ENCODE measurements around the gene SSPN.

Gene SSPN

DNA sequence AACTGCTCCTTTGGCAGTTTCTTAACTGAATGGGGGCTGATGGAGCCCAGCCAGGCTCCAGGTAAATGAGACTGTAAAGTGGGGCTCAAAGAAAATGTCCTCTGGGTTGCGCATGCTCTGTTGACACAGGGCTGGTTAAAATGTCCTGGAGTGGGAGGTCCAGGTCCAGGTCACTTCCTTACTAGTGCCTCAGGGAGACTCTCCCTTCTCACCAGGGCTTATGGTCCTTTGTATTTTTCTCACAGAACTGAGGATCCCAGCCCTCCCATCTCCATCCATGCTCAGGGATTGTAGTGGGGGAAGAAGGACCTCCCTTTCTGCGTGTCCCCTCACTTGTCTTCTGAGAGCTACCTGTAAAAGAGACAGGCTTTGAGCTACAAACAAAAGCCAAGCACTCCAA is 77.5 kb downstream of the SSPN start:
- no peaks in the 10 kb centered on the region for H3K27me3 ChIP-seq (ENCODE audit: control insufficient read depth, insufficient read depth, low read length)
- H3K9me3 ChIP-seq (ENCODE audit: control insufficient read depth, insufficient read depth, low read length) = no peaks in the 10 kb centered on the region
- H3K36me3 ChIP-seq (ENCODE audit: control insufficient read depth, insufficient read depth, low read length) = no peaks in the 10 kb centered on the region
- H3K9ac ChIP-seq (ENCODE audit: low read depth, low read length) = no peak overlapping the region
- no peaks in the 10 kb centered on the region for H3K4me1 ChIP-seq (ENCODE audit: control insufficient read depth, insufficient read depth, low read length)
- no peak overlapping the region for H3K4me3 ChIP-seq (ENCODE audit: low read depth, low read length)

DNA sequence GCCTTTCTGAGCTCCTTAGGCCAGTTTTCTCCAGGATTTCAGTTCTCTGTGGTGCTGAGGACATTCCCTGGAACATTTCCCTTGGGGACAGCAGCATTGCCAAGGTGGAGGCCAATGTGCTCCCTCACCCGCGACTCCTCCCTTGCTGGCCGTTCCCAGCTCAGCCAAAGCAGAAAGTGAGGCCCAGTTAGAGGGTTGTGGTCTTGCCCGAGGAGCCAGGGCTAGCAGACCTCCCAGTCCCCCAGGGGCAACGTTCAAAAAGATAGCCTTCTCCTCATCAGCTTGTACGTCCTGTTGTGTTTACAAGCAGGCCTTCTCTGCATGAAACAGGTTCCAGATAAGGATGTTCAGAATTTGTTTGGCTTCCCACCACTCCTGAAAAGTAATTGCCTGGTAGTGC is 78.4 kb downstream of the SSPN start:
- no peaks in the 10 kb centered on the region for H3K4me1 ChIP-seq (ENCODE audit: control insufficient read depth, insufficient read depth, low read length)
- H3K36me3 ChIP-seq (ENCODE audit: control insufficient read depth, insufficient read depth, low read length) = no peaks in the 10 kb centered on the region
- H3K4me3 ChIP-seq (ENCODE audit: low read depth, low read length) = no peak overlapping the region
- no peaks in the 10 kb centered on the region for H3K9me3 ChIP-seq (ENCODE audit: control insufficient read depth, insufficient read depth, low read length)
- H3K9ac ChIP-seq (ENCODE audit: low read depth, low read length) = no peak overlapping the region
- H3K27me3 ChIP-seq (ENCODE audit: control insufficient read depth, insufficient read depth, low read length) = no peaks in the 10 kb centered on the region

DNA sequence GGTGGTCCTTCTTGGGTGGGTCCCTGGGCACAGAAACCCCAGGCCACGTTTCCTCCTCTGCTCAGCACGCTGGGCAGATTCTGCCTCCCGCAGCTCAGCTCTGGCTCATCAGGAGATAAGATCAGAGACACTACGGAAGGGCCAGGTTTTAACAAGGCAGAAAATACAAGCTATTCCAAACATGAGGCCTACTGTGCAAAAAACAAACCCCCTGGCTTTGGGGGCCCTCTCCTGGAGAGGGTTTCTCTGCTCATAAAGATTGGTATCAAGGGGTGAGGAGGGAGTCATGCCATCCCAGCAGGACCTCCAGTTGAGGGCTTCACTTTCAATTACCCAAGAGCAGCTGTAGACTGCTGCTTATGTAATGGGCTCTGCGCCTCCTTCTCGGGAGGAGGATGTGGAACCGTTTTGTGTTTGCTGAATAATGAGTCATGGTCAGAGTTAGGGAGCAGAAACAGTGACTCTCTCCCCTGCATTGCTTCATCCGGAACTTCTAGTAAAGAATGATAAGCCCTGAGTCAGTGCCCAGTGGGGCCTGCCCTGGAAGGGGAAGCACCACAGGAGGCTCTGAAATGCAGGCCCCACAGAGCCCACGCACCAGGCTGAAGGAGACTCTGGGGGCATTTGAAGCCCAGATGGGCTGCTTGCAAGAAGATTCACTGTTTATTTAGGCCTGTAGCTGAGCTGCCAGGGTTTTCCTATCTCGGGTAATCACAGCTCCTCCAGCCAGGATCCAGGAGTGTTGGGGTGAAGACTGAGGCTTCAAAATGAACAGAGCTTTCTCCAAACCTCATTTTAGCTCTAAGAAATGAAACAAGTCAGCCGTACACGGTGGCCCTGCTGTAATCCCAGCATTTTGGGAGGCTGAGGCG is 79.3 kb downstream of the SSPN start:
- Histone ChIP-seq H3K27me3 (ENCODE audit: control insufficient read depth, insufficient read depth, low read length) (no peaks in the 10 kb centered on the region), H3K9me3 (ENCODE audit: control insufficient read depth, insufficient read depth, low read length) (no peaks in the 10 kb centered on the region), H3K4me3 (ENCODE audit: low read depth, low read length) (no peak overlapping the region), H3K4me1 (ENCODE audit: control insufficient read depth, insufficient read depth, low read length) (no peaks in the 10 kb centered on the region), H3K36me3 (ENCODE audit: control insufficient read depth, insufficient read depth, low read length) (no peaks in the 10 kb centered on the region), H3K9ac (ENCODE audit: low read depth, low read length) (no peak overlapping the region)

DNA sequence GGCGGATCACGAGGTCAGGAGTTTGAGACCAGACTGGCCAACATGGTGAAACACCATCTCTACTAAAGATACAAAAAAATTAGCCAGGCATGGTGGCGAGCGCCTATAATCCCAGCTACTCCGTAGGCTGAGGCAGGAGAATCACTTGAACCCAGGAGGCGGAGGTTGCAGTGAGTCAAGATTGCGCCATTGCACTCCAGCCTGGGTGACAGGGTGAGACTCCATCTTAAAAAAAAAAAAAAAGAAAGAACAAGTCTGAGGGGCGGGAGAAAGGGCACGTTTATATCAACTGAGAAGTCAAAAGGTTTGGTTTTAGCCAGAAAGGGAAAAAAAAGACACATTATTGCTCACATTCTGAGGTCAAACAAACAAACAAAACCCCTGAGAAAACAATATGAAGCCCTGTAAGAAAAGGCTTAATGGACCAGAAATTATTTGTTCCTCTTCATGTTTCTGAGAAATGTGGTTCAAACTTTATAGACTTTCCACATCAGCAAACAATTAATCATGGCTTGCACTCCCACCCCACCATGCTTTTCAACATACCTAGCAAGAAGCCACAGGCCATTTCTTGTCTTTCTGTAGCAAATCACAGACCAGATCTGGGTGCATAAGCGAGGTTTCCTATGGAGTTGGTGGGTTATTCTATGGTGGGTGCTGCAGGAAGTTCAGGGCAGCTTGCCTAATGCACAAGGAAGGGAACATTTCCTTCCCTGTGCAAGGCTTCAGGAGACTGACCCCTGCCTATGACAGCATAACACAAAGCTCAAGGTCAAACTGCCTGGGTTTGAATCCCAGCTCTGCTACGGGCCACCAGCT is 80.1 kb downstream of the SSPN start:
- Histone ChIP-seq H3K9ac (ENCODE audit: low read depth, low read length) (no peak overlapping the region), H3K9me3 (ENCODE audit: control insufficient read depth, insufficient read depth, low read length) (no peaks in the 10 kb centered on the region), H3K27me3 (ENCODE audit: control insufficient read depth, insufficient read depth, low read length) (no peaks in the 10 kb centered on the region), H3K4me1 (ENCODE audit: control insufficient read depth, insufficient read depth, low read length) (no peaks in the 10 kb centered on the region), H3K4me3 (ENCODE audit: low read depth, low read length) (no peak overlapping the region), H3K36me3 (ENCODE audit: control insufficient read depth, insufficient read depth, low read length) (no peaks in the 10 kb centered on the region)

DNA sequence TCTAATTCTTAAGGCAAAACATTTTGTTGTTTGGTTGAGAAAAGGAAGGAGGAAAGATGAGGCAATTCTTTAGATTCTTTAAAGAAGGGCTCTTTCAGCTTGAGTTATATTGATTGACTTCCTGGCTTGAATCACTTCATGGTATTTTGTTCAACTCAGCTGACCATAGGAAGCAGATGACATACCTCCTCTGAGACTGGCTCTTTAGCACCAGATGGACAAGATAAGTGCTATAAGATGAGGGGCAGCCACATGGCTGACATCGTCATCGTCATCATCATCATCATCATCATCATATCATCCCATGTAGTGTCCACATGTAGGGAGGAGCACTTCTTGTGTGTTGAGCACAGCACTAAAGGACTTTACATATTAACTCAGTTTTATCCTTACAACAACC is 81.3 kb downstream of the SSPN start:
- no peak overlapping the region for H3K9ac ChIP-seq (ENCODE audit: low read depth, low read length)
- H3K9me3 ChIP-seq (ENCODE audit: control insufficient read depth, insufficient read depth, low read length) = no peaks in the 10 kb centered on the region
- H3K27me3 ChIP-seq (ENCODE audit: control insufficient read depth, insufficient read depth, low read length) = no peaks in the 10 kb centered on the region
- H3K4me1 ChIP-seq (ENCODE audit: control insufficient read depth, insufficient read depth, low read length) = no peaks in the 10 kb centered on the region
- H3K4me3 ChIP-seq (ENCODE audit: low read depth, low read length) = no peak overlapping the region
- no peaks in the 10 kb centered on the region for H3K36me3 ChIP-seq (ENCODE audit: control insufficient read depth, insufficient read depth, low read length)

DNA sequence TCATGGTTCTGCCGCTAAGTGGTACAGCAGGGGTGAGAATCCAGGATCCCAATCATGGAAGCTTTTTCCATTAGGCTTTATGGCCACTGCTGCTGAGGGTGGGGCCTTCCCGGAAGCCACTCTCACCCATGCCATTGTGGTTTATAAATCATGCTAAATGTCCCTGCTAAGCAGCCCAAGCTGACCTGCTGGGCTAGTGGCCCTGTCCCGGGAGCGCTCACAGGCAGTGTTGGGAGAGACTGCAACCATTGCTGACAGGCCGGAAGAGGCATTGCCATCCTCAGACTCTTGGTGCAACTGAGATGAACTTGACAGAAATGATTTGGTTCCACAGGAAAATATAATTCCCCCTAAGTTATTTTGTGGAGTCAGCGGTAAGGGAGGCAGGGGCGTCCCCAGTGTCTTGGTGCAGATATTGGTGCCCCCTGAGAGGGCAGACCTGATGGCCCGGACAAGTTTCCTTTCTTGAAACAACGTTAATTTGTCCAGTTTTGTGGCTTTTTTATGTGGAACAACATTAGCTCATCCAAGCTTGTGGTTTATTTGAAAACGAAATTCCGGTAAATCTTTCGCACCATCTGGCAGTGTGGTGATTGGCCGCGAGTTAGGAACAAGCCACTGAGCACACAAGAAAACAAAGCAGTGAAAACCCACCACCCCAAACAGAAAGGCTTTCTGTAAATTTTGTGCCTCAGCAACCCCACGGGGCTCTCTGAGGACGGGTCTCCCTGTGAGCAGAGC is 82.3 kb downstream of the SSPN start:
- Histone ChIP-seq H3K27me3 (ENCODE audit: control insufficient read depth, insufficient read depth, low read length) (no peaks in the 10 kb centered on the region), H3K9me3 (ENCODE audit: control insufficient read depth, insufficient read depth, low read length) (no peaks in the 10 kb centered on the region), H3K36me3 (ENCODE audit: control insufficient read depth, insufficient read depth, low read length) (no peaks in the 10 kb centered on the region), H3K9ac (ENCODE audit: low read depth, low read length) (no peak overlapping the region), H3K4me3 (ENCODE audit: low read depth, low read length) (no peak overlapping the region), H3K4me1 (ENCODE audit: control insufficient read depth, insufficient read depth, low read length) (no peaks in the 10 kb centered on the region)

DNA sequence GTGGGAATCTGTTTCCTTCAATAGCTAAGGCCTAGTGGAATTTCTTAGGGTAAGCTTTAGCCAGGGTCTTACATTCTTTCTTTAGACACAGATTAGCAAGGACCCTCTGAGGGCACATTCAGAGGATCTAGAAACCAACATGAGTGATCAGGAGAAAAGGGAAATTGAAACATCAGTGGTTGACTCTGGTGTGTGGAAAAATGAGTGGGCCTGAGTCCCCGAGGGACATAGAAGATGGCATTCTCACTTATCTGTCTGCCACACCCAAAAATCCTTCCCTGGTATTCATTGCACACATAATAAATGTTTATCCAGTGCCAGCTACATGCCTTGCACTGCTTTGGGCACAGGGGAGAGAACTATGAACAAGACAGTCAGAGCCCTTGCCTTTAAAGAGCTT is 82.9 kb downstream of the SSPN start:
- H3K9ac ChIP-seq (ENCODE audit: low read depth, low read length) = no peak overlapping the region
- H3K27me3 ChIP-seq (ENCODE audit: control insufficient read depth, insufficient read depth, low read length) = no peaks in the 10 kb centered on the region
- H3K4me1 ChIP-seq (ENCODE audit: control insufficient read depth, insufficient read depth, low read length) = no peaks in the 10 kb centered on the region
- no peak overlapping the region for H3K4me3 ChIP-seq (ENCODE audit: low read depth, low read length)
- H3K36me3 ChIP-seq (ENCODE audit: control insufficient read depth, insufficient read depth, low read length) = no peaks in the 10 kb centered on the region
- H3K9me3 ChIP-seq (ENCODE audit: control insufficient read depth, insufficient read depth, low read length) = no peaks in the 10 kb centered on the region

DNA sequence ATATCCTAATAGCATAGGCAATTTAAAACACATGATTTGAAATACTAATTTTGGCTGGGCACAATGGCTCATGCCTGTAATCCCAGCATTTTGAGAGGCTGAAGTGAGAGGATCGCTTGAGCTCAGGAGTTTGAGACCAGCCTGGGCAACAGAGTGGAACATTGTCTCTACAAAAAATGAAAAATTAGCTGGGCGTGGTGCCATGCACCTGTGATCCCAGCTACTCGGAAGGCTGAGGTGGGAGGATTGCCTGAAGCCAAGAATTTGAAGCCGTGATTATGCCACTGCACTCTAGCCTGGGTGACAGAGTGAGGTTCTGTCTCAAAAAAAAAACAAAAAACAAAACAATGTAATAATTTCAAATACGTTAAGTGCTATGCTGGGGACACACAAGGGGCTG is 83.3 kb downstream of the SSPN start:
- no peaks in the 10 kb centered on the region for H3K36me3 ChIP-seq (ENCODE audit: control insufficient read depth, insufficient read depth, low read length)
- H3K9me3 ChIP-seq (ENCODE audit: control insufficient read depth, insufficient read depth, low read length) = no peaks in the 10 kb centered on the region
- H3K4me3 ChIP-seq (ENCODE audit: low read depth, low read length) = no peak overlapping the region
- no peak overlapping the region for H3K9ac ChIP-seq (ENCODE audit: low read depth, low read length)
- no peaks in the 10 kb centered on the region for H3K4me1 ChIP-seq (ENCODE audit: control insufficient read depth, insufficient read depth, low read length)
- H3K27me3 ChIP-seq (ENCODE audit: control insufficient read depth, insufficient read depth, low read length) = no peaks in the 10 kb centered on the region

DNA sequence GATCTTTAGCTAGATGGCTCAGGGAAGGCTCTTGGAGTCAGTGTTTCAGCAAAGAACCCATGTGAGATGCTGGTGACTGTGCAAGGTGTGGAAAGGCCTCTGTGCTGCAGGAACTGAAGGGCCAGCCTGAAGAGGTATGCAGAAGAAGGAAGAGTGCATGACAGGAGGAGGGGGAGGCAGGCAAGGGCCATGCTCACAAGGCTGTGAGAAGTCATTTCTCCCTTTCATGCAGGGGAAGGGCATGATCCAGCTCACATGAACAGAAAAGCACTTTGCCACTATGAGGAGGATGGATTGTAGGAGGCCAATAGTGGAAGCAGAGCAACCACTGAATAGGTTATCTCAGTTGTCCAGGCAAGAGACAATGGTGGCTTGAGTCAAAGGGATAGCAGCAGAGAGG is 83.7 kb downstream of the SSPN start:
- no peaks in the 10 kb centered on the region for H3K27me3 ChIP-seq (ENCODE audit: control insufficient read depth, insufficient read depth, low read length)
- H3K36me3 ChIP-seq (ENCODE audit: control insufficient read depth, insufficient read depth, low read length) = no peaks in the 10 kb centered on the region
- H3K9ac ChIP-seq (ENCODE audit: low read depth, low read length) = no peak overlapping the region
- H3K4me1 ChIP-seq (ENCODE audit: control insufficient read depth, insufficient read depth, low read length) = no peaks in the 10 kb centered on the region
- no peak overlapping the region for H3K4me3 ChIP-seq (ENCODE audit: low read depth, low read length)
- H3K9me3 ChIP-seq (ENCODE audit: control insufficient read depth, insufficient read depth, low read length) = no peaks in the 10 kb centered on the region

DNA sequence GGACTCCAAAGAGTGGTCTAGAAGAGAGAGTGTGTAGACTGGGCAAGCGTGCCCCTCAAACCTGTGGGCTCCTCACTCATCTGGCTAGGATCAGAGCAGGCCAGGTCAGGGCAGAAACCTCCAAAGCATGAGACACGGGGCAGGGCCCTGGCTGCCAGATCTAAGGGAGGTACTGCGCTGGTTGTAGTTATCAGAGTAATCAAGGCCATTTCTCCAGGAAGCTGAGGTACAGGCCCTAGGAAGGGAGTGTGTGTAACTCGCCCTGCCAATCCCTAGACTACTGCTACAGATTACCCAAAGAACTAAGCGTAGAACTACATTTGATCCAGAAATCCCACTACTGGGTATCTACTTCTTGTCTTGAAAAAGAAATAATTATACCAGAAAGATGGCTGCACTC is 84.5 kb downstream of the SSPN start:
- Histone ChIP-seq H3K9me3 (ENCODE audit: control insufficient read depth, insufficient read depth, low read length) (no peaks in the 10 kb centered on the region), H3K9ac (ENCODE audit: low read depth, low read length) (no peak overlapping the region), H3K4me1 (ENCODE audit: control insufficient read depth, insufficient read depth, low read length) (no peaks in the 10 kb centered on the region), H3K4me3 (ENCODE audit: low read depth, low read length) (no peak overlapping the region), H3K36me3 (ENCODE audit: control insufficient read depth, insufficient read depth, low read length) (no peaks in the 10 kb centered on the region), H3K27me3 (ENCODE audit: control insufficient read depth, insufficient read depth, low read length) (no peaks in the 10 kb centered on the region)

DNA sequence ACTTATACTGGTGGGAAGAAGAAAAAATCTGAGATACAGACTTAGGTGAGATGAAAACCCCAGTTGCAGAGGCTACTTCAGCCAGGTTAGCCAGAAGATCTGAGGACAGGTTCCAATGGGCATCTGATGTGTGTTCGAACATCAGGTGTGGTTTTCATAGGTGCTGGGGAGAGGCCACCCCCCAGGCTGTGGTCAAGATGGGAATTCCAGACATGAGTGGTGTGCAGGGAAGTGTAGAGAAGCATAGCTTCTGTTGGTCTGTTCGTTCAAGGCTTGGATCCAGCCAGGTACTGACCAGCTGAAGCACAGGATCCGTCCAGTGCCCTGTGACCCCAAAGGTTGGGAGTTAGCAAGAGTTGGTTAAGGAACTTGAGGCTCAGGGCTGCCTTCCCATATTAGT is 85.5 kb downstream of the SSPN start:
- H3K4me1 ChIP-seq (ENCODE audit: control insufficient read depth, insufficient read depth, low read length) = no peaks in the 10 kb centered on the region
- H3K27me3 ChIP-seq (ENCODE audit: control insufficient read depth, insufficient read depth, low read length) = no peaks in the 10 kb centered on the region
- H3K36me3 ChIP-seq (ENCODE audit: control insufficient read depth, insufficient read depth, low read length) = no peaks in the 10 kb centered on the region
- H3K9me3 ChIP-seq (ENCODE audit: control insufficient read depth, insufficient read depth, low read length) = no peaks in the 10 kb centered on the region
- H3K9ac ChIP-seq (ENCODE audit: low read depth, low read length) = no peak overlapping the region
- H3K4me3 ChIP-seq (ENCODE audit: low read depth, low read length) = no peak overlapping the region

All from iPS-15b (cell line).